SK-N-SH (cell line): Measurements from ENCODE around the gene DGCR2. TPM values are rescaled to one million over a fixed set of nuclear protein-coding genes. Genes with fewer than 3 reads are reported as not detected.

ENCODE experiments used
- CTCF ChIA-PET: fragments of 300-600, 350-600 bp; formaldehyde crosslinking; extraction: SDS; loops from one replicate; lab custom pipeline; 2021; lab: Yijun Ruan, JAX
- POLR2A ChIA-PET: fragments of 350-600 bp; sonication (Branson Sonifier 250); formaldehyde crosslinking; extraction: SDS; loops from one replicate; lab custom pipeline; 2020; ENCODE audit warnings: antibody characterized with exemption, inconsistent platforms; lab: Yijun Ruan, JAX
- DNase-seq: peaks from one replicate; pipeline ENCODE4 v3.0.0; 2012
- H2AFZ ChIP-seq: fragments of 200-600 bp; sonication (generic); 2 replicates; pipeline ENCODE4 v1.8.1; 2016; ENCODE audit warnings: antibody characterized with exemption, mild to moderate bottlenecking, low read depth
- H3F3A ChIP-seq: fragments of 200-600 bp; sonication (generic); replicated peaks from 2 replicates; pipeline ENCODE3; 2016; ENCODE audit warnings: antibody characterized with exemption, mild to moderate bottlenecking; ENCODE audit not compliant: insufficient read depth
- H3K27ac ChIP-seq, 2 experiments: fragments of 200-500 bp in 1 of 2; fragments of 200-600 bp in 1 of 2; sonication (Bioruptor generic) in 1 of 2; sonication (generic), shearing (Covaris generic) in 1 of 2; 2 replicates each; pipeline versions ENCODE4 v1.5.1 to v1.6.1; 2014 to 2016; ENCODE audit warnings: low read depth in 2 of 2, inconsistent platforms in 1 of 2, low read length in 1 of 2, mild to moderate bottlenecking in 1 of 2, mixed read lengths in 1 of 2
- H3K27me3 ChIP-seq: fragments of 200-600 bp; sonication (generic), shearing (Covaris generic); 2 replicates; pipeline ENCODE4 v1.6.1; 2016; ENCODE audit warnings: mixed run types; ENCODE audit not compliant: insufficient read depth
- H3K36me3 ChIP-seq, 2 experiments: fragments of 200-500 bp in 1 of 2; fragments of 200-600 bp in 1 of 2; sonication (Bioruptor generic) in 1 of 2; sonication (generic) in 1 of 2; replicated peaks in 1 of 2; 2 replicates each; pipeline versions ENCODE3 to v1.5.1; 2014 to 2016; ENCODE audit warnings: low read length in 1 of 2, mild to moderate bottlenecking in 1 of 2; ENCODE audit not compliant: insufficient read depth in 2 of 2, control insufficient read depth in 1 of 2
- H3K4me1 ChIP-seq, 2 experiments: fragments of 200-500 bp in 1 of 2; fragments of 200-600 bp in 1 of 2; sonication (Bioruptor generic) in 1 of 2; sonication (generic), shearing (Covaris generic) in 1 of 2; 2 replicates each; pipeline versions ENCODE4 v1.5.1 to v1.6.1; 2014 to 2016; ENCODE audit warnings: low read depth in 1 of 2, low read length in 1 of 2, mixed run types in 1 of 2; ENCODE audit not compliant: insufficient read depth in 2 of 2, control insufficient read depth in 1 of 2
- H3K4me2 ChIP-seq: fragments of 200-600 bp; sonication (generic), shearing (Covaris generic); 2 replicates; pipeline ENCODE4 v1.6.1; 2017; ENCODE audit warnings: mixed run types
- H3K4me3 ChIP-seq, 2 experiments: fragments of 200-500 bp in 1 of 2; fragments of 200-600 bp in 1 of 2; sonication (Bioruptor generic) in 1 of 2; sonication (generic), shearing (Covaris generic) in 1 of 2; 2 replicates each; pipeline versions ENCODE4 v1.5.1 to v1.8.1; 2014 to 2016; ENCODE audit warnings: low read depth in 2 of 2, inconsistent platforms in 1 of 2, low read length in 1 of 2, mild to moderate bottlenecking in 1 of 2, mixed read lengths in 1 of 2, moderate library complexity in 1 of 2
- H3K79me2 ChIP-seq: fragments of 200-600 bp; sonication (generic); 2 replicates; pipeline ENCODE4 v1.8.1; 2017; ENCODE audit warnings: mild to moderate bottlenecking; ENCODE audit not compliant: insufficient read depth
- H3K9ac ChIP-seq: fragments of 200-600 bp; sonication (generic); 2 replicates; pipeline ENCODE4 v1.6.1; 2017; ENCODE audit warnings: mixed run types
- H3K9me2 ChIP-seq: fragments of 200-600 bp; sonication (generic); 2 replicates; pipeline ENCODE4 v1.6.1; 2017; ENCODE audit warnings: mixed run types
- H3K9me3 ChIP-seq: fragments of 200-600 bp; sonication (generic); 2 replicates; pipeline ENCODE4 v1.6.1; 2017; ENCODE audit warnings: mixed run types, mild to moderate bottlenecking, moderate library complexity
- H4K20me1 ChIP-seq: fragments of 200-600 bp; sonication (generic); 2 replicates; pipeline ENCODE4 v1.6.1; 2017; ENCODE audit warnings: mild to moderate bottlenecking, mixed run types; ENCODE audit not compliant: insufficient read depth
- CHD2 ChIP-seq: fragments of 150-350 bp; IDR thresholded peaks from 2 replicates; pipeline ENCODE4 v1.6.1; 2018; ENCODE audit warnings: low read length; ENCODE audit not compliant: partially characterized antibody
- ELF1 ChIP-seq: IDR thresholded peaks from 2 replicates; pipeline ENCODE4 v1.4.0; 2012
- EZH2phosphoT487 ChIP-seq: fragments of 200-600 bp; sonication (generic); IDR thresholded peaks from 2 replicates; pipeline ENCODE4 v1.6.1; 2017; ENCODE audit warnings: low read depth, mixed run types, mild to moderate bottlenecking, antibody characterized with exemption, moderate library complexity, borderline replicate concordance
- MXI1 ChIP-seq: IDR thresholded peaks from 2 replicates; pipeline ENCODE4 v1.6.1; 2012; ENCODE audit warnings: mild to moderate bottlenecking, low read depth, low read length, improper control_type of control experiment
- RXRA ChIP-seq: IDR thresholded peaks from 2 replicates; pipeline ENCODE4 v1.4.0; 2012; ENCODE audit warnings: low read depth, mild to moderate bottlenecking, borderline replicate concordance
- SIN3A ChIP-seq: IDR thresholded peaks from 2 replicates; pipeline ENCODE4 v1.6.1; 2012; ENCODE audit warnings: low read depth, mild to moderate bottlenecking, low read length, moderate library complexity, borderline replicate concordance
- TCF12 ChIP-seq: IDR thresholded peaks from 2 replicates; pipeline ENCODE4 v1.4.0; 2012
- WGBS: methylation state at CpG from one replicate; pipeline ENCODE4 v1.1.6; 2017; ENCODE audit warnings: low lambda C conversion rate; 5-methylcytosine and 5-hydroxymethylcytosine counted together
- polyA plus RNA-seq, 3 experiments: library from polyadenylated mRNA; depleted of rRNA; stranded (reverse); fragments of >200 nt; gene quantifications; 2 replicates each; pipeline ENCODE4 v1.2.3, GENCODE V29; 2012
- TF ChIP-seq, protein P1 (sequence below): IDR thresholded peaks from 2 replicates; pipeline ENCODE4; 2012
- TF ChIP-seq, protein P2 (sequence below): IDR thresholded peaks from 2 replicates; pipeline ENCODE4 v1.4.0; 2012; ENCODE audit warnings: low read depth
- TF ChIP-seq, protein P3 (sequence below): fragments of 150-350 bp; IDR thresholded peaks from 2 replicates; pipeline ENCODE4 v1.6.1; 2017; ENCODE audit warnings: antibody characterized with exemption, low read length, low read depth, borderline replicate concordance
- TF ChIP-seq, protein P4 (sequence below): IDR thresholded peaks from 2 replicates; pipeline ENCODE4 v1.6.1; 2012; ENCODE audit warnings: mild to moderate bottlenecking, low read depth, low read length, moderate library complexity

The DGCR2 gene
- polyA plus RNA-seq, 1 of the 3 experiments (the other 2 are of a cell fraction): 30.4 TPM

DNA sequence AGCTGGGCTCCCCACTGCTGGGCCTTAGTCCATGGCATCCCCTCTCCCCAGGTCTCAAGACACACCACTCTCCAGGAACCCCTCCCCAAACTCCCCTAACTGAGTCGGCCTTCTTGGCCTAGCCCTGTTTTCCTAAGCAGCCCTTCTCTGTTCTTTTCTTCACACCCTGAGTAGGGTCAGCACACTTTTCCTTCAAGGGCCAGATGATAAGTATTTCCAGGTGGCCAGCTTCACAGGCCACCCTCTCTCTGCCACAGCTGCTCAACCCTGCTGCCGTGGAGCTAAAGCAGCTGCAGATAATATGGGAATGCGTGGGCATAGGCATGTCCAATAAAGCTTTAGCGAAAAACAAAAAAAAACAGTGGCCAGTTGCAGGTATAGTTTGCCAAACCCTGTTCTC, 24.1 kb downstream of the DGCR2 start (continued):
- TF ChIP-seq, protein P1, sequence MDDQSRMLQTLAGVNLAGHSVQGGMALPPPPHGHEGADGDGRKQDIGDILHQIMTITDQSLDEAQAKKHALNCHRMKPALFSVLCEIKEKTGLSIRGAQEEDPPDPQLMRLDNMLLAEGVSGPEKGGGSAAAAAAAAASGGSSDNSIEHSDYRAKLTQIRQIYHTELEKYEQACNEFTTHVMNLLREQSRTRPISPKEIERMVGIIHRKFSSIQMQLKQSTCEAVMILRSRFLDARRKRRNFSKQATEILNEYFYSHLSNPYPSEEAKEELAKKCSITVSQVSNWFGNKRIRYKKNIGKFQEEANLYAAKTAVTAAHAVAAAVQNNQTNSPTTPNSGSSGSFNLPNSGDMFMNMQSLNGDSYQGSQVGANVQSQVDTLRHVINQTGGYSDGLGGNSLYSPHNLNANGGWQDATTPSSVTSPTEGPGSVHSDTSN: no peak
- no peak for TF ChIP-seq TCF12

DNA sequence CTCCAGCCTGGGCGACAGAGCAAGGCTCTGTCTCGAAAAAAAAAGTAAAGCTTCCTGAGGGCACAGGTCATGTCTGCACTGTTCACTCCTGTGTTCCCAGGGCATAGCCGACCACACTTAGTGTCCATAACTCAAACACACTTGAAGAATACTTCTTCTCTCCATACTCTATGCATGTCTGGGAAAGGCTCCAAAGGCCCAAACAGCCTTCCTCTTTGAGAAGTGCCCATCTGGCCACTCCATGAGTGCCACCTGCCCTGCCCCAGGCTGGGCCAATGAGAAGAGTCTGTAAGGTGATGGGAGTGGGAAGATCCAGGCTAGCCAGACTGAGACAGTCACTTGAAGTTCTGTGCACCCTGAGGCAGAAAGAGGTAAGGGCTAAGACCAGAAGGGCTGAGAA, 24.7 kb downstream of the DGCR2 start:
- Histone ChIP-seq H3K9me2 (no peaks in the 10 kb centered on the region), H3K36me3 (no peaks in the 10 kb centered on the region), H2AFZ (no peak overlapping the region), H3K27me3 (no peaks in the 10 kb centered on the region), H3K9me3 (no peaks in the 10 kb centered on the region), H3K9ac (no peak overlapping the region), H3K4me2 (no peak overlapping the region), H3K79me2 (peaks cover 72% of the 10 kb centered on the region), H3K4me1 (no peaks in the 10 kb centered on the region; a peak in 1 of 4 replicates), H3K4me3 (no peak overlapping the region), H4K20me1 (peaks cover 35% of the 10 kb centered on the region), H3K27ac (no peak overlapping the region), H3F3A (no peaks in the 10 kb centered on the region)
- CTCF ChIA-PET: no interaction called here
- POLR2A ChIA-PET: no interaction called here
- no peak for DNase-seq
- TF ChIP-seq, protein P2, sequence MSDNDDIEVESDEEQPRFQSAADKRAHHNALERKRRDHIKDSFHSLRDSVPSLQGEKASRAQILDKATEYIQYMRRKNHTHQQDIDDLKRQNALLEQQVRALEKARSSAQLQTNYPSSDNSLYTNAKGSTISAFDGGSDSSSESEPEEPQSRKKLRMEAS: no peak
- TF ChIP-seq, protein P3, sequence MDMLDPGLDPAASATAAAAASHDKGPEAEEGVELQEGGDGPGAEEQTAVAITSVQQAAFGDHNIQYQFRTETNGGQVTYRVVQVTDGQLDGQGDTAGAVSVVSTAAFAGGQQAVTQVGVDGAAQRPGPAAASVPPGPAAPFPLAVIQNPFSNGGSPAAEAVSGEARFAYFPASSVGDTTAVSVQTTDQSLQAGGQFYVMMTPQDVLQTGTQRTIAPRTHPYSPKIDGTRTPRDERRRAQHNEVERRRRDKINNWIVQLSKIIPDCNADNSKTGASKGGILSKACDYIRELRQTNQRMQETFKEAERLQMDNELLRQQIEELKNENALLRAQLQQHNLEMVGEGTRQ: no peak
- WGBS: 100% methylated on average over 3 of the region's 3 CpGs

DNA sequence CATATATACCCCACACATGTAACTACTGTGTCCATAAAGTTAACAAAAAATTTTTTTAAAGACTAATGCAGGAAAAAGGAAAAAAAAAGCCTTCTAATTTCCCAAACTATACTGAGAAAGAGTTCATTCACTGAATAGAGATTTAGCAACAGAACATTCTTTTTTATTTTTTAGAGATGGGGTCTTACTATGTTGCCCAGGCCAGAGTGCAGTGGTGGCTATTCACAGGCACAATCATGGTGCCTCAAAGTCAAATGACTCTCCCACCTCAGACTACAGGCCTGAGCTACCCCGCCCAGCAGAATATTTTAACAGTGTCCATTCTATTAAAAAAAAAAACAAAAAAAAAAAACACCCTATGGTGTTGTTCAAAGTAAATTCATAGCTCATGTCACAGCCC, 25.7 kb downstream of the DGCR2 start:
- 93% methylated on average over 1 of the region's 1 CpG for WGBS
- Histone ChIP-seq H3K9ac (no peak overlapping the region), H3K4me3 (no peak overlapping the region), H3K4me1 (no peaks in the 10 kb centered on the region; a peak in 1 of 4 replicates), H3K27ac (no peak overlapping the region), H2AFZ (no peak overlapping the region)
- CTCF ChIA-PET: no interaction called here
- POLR2A ChIA-PET: no interaction called here
- no peak for DNase-seq
- TF ChIP-seq ELF1 (no peak), SIN3A (no peak)
- TF ChIP-seq, all 33 proteins: peak for 0
- H3K27me3 ChIP-seq: no peaks in the 10 kb centered on the region
- peaks cover 36% of the 10 kb centered on the region for H4K20me1 ChIP-seq
- H3K9me2 ChIP-seq: no peaks in the 10 kb centered on the region
- no peaks in the 10 kb centered on the region for H3K36me3 ChIP-seq
- H3F3A ChIP-seq: no peaks in the 10 kb centered on the region
- peaks cover 69% of the 10 kb centered on the region for H3K79me2 ChIP-seq
- no peaks in the 10 kb centered on the region for H3K9me3 ChIP-seq
- no peak overlapping the region for H3K4me2 ChIP-seq

DNA sequence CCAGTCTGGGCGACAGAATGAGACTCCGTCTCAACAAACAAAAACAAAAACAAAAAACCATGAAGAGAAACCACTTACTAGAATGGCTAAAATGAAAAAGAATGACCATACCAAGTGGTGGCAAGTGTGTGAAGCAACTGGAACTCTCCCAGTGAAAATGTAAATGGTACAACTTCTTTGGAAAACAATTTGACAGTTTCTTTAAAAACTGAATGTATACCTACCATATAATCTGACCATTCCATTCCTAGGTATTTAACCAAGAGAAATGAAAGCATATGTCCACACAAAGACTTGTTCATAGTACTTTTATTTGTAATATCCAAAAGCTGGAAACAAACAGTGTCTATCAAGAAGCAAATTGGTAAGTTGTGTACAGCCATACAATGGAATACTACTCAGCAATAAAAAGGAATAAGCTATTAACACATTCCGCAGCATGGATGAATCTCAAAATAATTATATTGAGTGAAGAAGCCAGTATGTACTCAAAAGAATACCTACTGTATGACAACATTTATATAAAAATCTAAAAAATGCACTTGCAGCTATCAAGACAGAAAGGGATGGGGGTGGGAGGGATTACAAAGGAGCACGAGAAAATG, 27.7 kb downstream of the DGCR2 start:
- Histone ChIP-seq H3K9ac (no peak overlapping the region), H3K9me2 (no peaks in the 10 kb centered on the region), H3F3A (no peaks in the 10 kb centered on the region), H4K20me1 (peaks cover 40% of the 10 kb centered on the region), H3K4me2 (no peak overlapping the region), H2AFZ (no peak overlapping the region), H3K4me3 (no peak overlapping the region), H3K79me2 (peaks cover 57% of the 10 kb centered on the region), H3K4me1 (no peaks in the 10 kb centered on the region; a peak in 1 of 4 replicates), H3K9me3 (no peaks in the 10 kb centered on the region), H3K27me3 (no peaks in the 10 kb centered on the region), H3K36me3 (peaks cover 0 to 7% of the 10 kb centered on the region in 2 experiments), H3K27ac (no peak overlapping the region)
- POLR2A ChIA-PET: no interaction called here
- DNase-seq: no peak
- CTCF ChIA-PET: interaction anchor here (0.9 to 1.1 kb wide), 3 partner anchors 10 to 140 kb away, joined by 3 to 6 read pairs (median 3); no protein-coding TSS in a partner anchor
- 99% methylated on average over 4 of the region's 4 CpGs for WGBS
- TF ChIP-seq RXRA (no peak), EZH2phosphoT487 (no peak), MXI1 (no peak), CHD2 (no peak)
- TF ChIP-seq, protein P3: no peak
- TF ChIP-seq, protein P4, sequence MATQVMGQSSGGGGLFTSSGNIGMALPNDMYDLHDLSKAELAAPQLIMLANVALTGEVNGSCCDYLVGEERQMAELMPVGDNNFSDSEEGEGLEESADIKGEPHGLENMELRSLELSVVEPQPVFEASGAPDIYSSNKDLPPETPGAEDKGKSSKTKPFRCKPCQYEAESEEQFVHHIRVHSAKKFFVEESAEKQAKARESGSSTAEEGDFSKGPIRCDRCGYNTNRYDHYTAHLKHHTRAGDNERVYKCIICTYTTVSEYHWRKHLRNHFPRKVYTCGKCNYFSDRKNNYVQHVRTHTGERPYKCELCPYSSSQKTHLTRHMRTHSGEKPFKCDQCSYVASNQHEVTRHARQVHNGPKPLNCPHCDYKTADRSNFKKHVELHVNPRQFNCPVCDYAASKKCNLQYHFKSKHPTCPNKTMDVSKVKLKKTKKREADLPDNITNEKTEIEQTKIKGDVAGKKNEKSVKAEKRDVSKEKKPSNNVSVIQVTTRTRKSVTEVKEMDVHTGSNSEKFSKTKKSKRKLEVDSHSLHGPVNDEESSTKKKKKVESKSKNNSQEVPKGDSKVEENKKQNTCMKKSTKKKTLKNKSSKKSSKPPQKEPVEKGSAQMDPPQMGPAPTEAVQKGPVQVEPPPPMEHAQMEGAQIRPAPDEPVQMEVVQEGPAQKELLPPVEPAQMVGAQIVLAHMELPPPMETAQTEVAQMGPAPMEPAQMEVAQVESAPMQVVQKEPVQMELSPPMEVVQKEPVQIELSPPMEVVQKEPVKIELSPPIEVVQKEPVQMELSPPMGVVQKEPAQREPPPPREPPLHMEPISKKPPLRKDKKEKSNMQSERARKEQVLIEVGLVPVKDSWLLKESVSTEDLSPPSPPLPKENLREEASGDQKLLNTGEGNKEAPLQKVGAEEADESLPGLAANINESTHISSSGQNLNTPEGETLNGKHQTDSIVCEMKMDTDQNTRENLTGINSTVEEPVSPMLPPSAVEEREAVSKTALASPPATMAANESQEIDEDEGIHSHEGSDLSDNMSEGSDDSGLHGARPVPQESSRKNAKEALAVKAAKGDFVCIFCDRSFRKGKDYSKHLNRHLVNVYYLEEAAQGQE: no peak
